GM23338 (cell line): ENCODE measurements around the gene TTLL8. TPM values are rescaled to one million over a fixed set of nuclear protein-coding genes. Genes with fewer than 3 reads are reported as not detected.
A peak's percentile ranks its signal among the peaks of the same experiment; 100 is the strongest.

Experiments used
- ATAC-seq: fragments of 200-7000 bp; cut with Tn5 transposase; 3 replicates; pipeline ENCODE4 v1.9.1; 2020
- DNase-seq: peaks from one replicate; pipeline ENCODE4 v3.0.0-alpha.2; 2015; ENCODE audit warnings: low spot score
- H2AFZ ChIP-seq: fragments of 200-600 bp; sonication (generic); 2 replicates; pipeline ENCODE4 v1.8.0; 2016; ENCODE audit warnings: antibody characterized with exemption, mild to moderate bottlenecking, moderate library complexity
- H3F3A ChIP-seq: fragments of 200-600 bp; sonication (generic); replicated peaks from 2 replicates; pipeline ENCODE4 v1.8.0; 2017; ENCODE audit warnings: antibody characterized with exemption, mixed run types, low read depth
- H3K27ac ChIP-seq: fragments of 200-600 bp; sonication (generic); 2 replicates; pipeline ENCODE4 v1.6.1; 2016; ENCODE audit warnings: low read depth
- H3K27me3 ChIP-seq: fragments of 200-600 bp; sonication (generic); 2 replicates; pipeline ENCODE4 v1.8.0; 2016; ENCODE audit warnings: mild to moderate bottlenecking, mixed run types, moderate library complexity; ENCODE audit not compliant: insufficient read depth
- H3K36me3 ChIP-seq: fragments of 200-600 bp; sonication (generic); 2 replicates; pipeline ENCODE4 v1.8.0; 2016; ENCODE audit warnings: mild to moderate bottlenecking; ENCODE audit not compliant: insufficient read depth
- H3K4me1 ChIP-seq: fragments of 200-600 bp; sonication (generic); 2 replicates; pipeline ENCODE4 v1.8.0; 2016; ENCODE audit warnings: mild to moderate bottlenecking, moderate library complexity; ENCODE audit not compliant: insufficient read depth
- H3K4me2 ChIP-seq: fragments of 200-600 bp; sonication (generic); 2 replicates; pipeline ENCODE4 v1.7.1; 2017; ENCODE audit warnings: mixed run types
- H3K4me3 ChIP-seq: fragments of 200-600 bp; sonication (generic); 2 replicates; pipeline ENCODE4 v1.6.1; 2016; ENCODE audit warnings: mixed run types
- H3K79me2 ChIP-seq: fragments of 200-600 bp; sonication (generic); replicated peaks from 2 replicates; pipeline ENCODE4 v1.8.0; 2017; ENCODE audit warnings: mild to moderate bottlenecking; ENCODE audit not compliant: insufficient read depth
- H3K9me2 ChIP-seq: fragments of 200-600 bp; sonication (generic); 2 replicates; pipeline ENCODE4 v1.8.0; 2017; ENCODE audit not compliant: insufficient read depth
- H4K20me1 ChIP-seq: fragments of 200-600 bp; sonication (generic); replicated peaks from 2 replicates; pipeline ENCODE4 v1.8.0; 2017; ENCODE audit warnings: mild to moderate bottlenecking; ENCODE audit not compliant: insufficient read depth
- H3K27ac Mint-ChIP-seq: 2 replicates; pipeline ENCODE4 v1.8.0; 2020; ENCODE audit warnings: inconsistent platforms, mild to moderate bottlenecking, moderate library complexity, mixed read lengths
- H3K27me3 Mint-ChIP-seq: 3 replicates; pipeline ENCODE4 v1.8.0; 2022; ENCODE audit warnings: low read depth, mild to moderate bottlenecking, moderate library complexity, mixed read lengths, inconsistent platforms; ENCODE audit not compliant: insufficient read depth, poor library complexity
- H3K36me3 Mint-ChIP-seq: 3 replicates; pipeline ENCODE4 v1.8.0; 2021; ENCODE audit warnings: low read depth, mild to moderate bottlenecking, inconsistent platforms, moderate library complexity, mixed read lengths
- H3K4me1 Mint-ChIP-seq: 3 replicates; pipeline ENCODE4 v1.8.0; 2020; ENCODE audit warnings: mild to moderate bottlenecking, inconsistent platforms, mixed read lengths
- H3K4me3 Mint-ChIP-seq: 3 replicates; pipeline ENCODE4 v1.8.0; 2021; ENCODE audit warnings: moderate library complexity, mild to moderate bottlenecking, inconsistent platforms, mixed read lengths
- H3K9me3 Mint-ChIP-seq: 3 replicates; pipeline ENCODE4 v1.8.0; 2020; ENCODE audit warnings: moderate library complexity, mild to moderate bottlenecking, inconsistent platforms, mixed read lengths
- CREB1 ChIP-seq: fragments of 250-450 bp; sonication (Bioruptor Pico); IDR thresholded peaks from 2 replicates; pipeline ENCODE4 v1.5.0; 2020; ENCODE audit warnings: low read depth, mild to moderate bottlenecking, moderate library complexity
- CTCF ChIP-seq, 2 experiments: fragments of 200-600 bp in 1 of 2; sonication (generic) in 1 of 2; conservative IDR thresholded peaks; 2 replicates each; pipeline versions ENCODE4 v1.5.1 to v1.6.1; 2016 to 2017; ENCODE audit warnings: antibody characterized with exemption in 2 of 2, low read depth in 2 of 2, mild to moderate bottlenecking in 2 of 2, moderate library complexity in 1 of 2
- ETS1 ChIP-seq: IDR thresholded peaks from 2 replicates; pipeline ENCODE4 v1.6.1; 2016; ENCODE audit warnings: antibody characterized with exemption
- EZH2 ChIP-seq: fragments of 200-600 bp; sonication (generic); IDR thresholded peaks from one replicate; pipeline ENCODE4 v1.8.0; 2017; ENCODE audit warnings: antibody characterized with exemption, mild to moderate bottlenecking, low read depth; ENCODE audit not compliant: unreplicated experiment
- EZH2phosphoT487 ChIP-seq: fragments of 200-600 bp; sonication (generic); IDR thresholded peaks from one replicate; pipeline ENCODE4 v1.8.1; 2018; ENCODE audit warnings: antibody characterized with exemption; ENCODE audit not compliant: unreplicated experiment
- JUNB ChIP-seq: IDR thresholded peaks from one replicate; pipeline ENCODE4 v1.6.1; 2016; ENCODE audit warnings: antibody characterized with exemption; ENCODE audit not compliant: unreplicated experiment
- NANOG ChIP-seq: IDR thresholded peaks from 2 replicates; pipeline ENCODE4 v1.6.1; 2016; ENCODE audit warnings: antibody characterized with exemption, borderline replicate concordance
- POLR2AphosphoS5 ChIP-seq: IDR thresholded peaks from 2 replicates; pipeline ENCODE4 v1.6.1; 2016; ENCODE audit warnings: antibody characterized with exemption, low read depth
- REST ChIP-seq: IDR thresholded peaks from one replicate; pipeline ENCODE4 v1.6.1; 2018; ENCODE audit warnings: antibody characterized with exemption; ENCODE audit not compliant: unreplicated experiment
- STAT1 ChIP-seq: IDR thresholded peaks from one replicate; pipeline ENCODE4 v1.6.1; 2016; ENCODE audit warnings: antibody characterized with exemption; ENCODE audit not compliant: unreplicated experiment
- ZNF114 ChIP-seq: fragments of 250-450 bp; sonication (Bioruptor Pico); IDR thresholded peaks from 2 replicates; pipeline ENCODE4 v1.5.0; 2020; ENCODE audit warnings: mild to moderate bottlenecking, moderate library complexity
- ZNF331 ChIP-seq: fragments of 250-450 bp; sonication (Bioruptor Pico); IDR thresholded peaks from 2 replicates; pipeline ENCODE4 v1.5.0; 2020; ENCODE audit warnings: low read depth, mild to moderate bottlenecking, moderate library complexity
- ZNF462 ChIP-seq: fragments of 250-450 bp; sonication (Bioruptor Pico); IDR thresholded peaks from 2 replicates; pipeline ENCODE4 v1.5.0; 2020; ENCODE audit warnings: mild to moderate bottlenecking, moderate library complexity
- polyA plus RNA-seq: library from polyadenylated mRNA; unstranded; fragments of >200 nt; fragmentation: Nextera tagmentation; extraction: Ambion mirVana; gene quantifications from 2 replicates; pipeline ENCODE4 v1.2.1, GENCODE V29; 2016
- total RNA-seq: library from RNA; depleted of rRNA; stranded (reverse); fragments of >200 nt; shearing (Covaris generic); gene quantifications from 2 replicates; pipeline ENCODE4 v1.2.3, GENCODE V29; 2014

Gene TTLL8
- total and polyA plus RNA-seq, 2 experiments from 2014 or later, result not detected

GRCh38 chr22:49975543-49976389 is 82.3 kb downstream of the TTLL8 start:
- Mint-ChIP-seq H3K27ac (no peak overlapping the region; the same call in 1 of the 2 replicates), H3K4me3 (no peak overlapping the region), H3K4me1 (peaks cover 5% of the 10 kb centered on the region; the same call in 2 of the 3 replicates), H3K27me3 (peaks cover 7% of the 10 kb centered on the region), H3K36me3 (peaks cover 7% of the 10 kb centered on the region), H3K9me3 (peaks cover 8% of the 10 kb centered on the region)
- Histone ChIP-seq H3K4me1 (no peaks in the 10 kb centered on the region), H3K4me2 (no peak overlapping the region), H3K79me2 (no peaks in the 10 kb centered on the region), H3K27me3 (peaks cover 24% of the 10 kb centered on the region), H4K20me1 (no peaks in the 10 kb centered on the region), H2AFZ (no peak overlapping the region), H3K4me3 (no peak overlapping the region), H3K9me2 (no peaks in the 10 kb centered on the region), H3K27ac (no peak overlapping the region), H3F3A (peaks cover 10% of the 10 kb centered on the region; the same call in 1 of the 2 replicates), H3K36me3 (no peaks in the 10 kb centered on the region)
- DNase-seq (peak; percentile 67), ATAC-seq (peak; percentile 16)
- no peak for TF ChIP-seq JUNB
- no peak for TF ChIP-seq NANOG
- no peak for TF ChIP-seq ZNF331 (CRISPR knock-in tag)
- no peak for TF ChIP-seq EZH2phosphoT487
- TF ChIP-seq ETS1, result no peak
- no peak for TF ChIP-seq CTCF (conservative IDR thresholded peaks at IDR 0.05; ENCODE audit: low read depth in 2 of 2)
- no peak for TF ChIP-seq STAT1
- no peak for TF ChIP-seq CREB1 (CRISPR knock-in tag)
- TF ChIP-seq REST, result no peak
- no peak for TF ChIP-seq EZH2
- no peak for TF ChIP-seq ZNF462
- TF ChIP-seq ZNF114 (CRISPR knock-in tag), result no peak
- TF ChIP-seq POLR2AphosphoS5, result no peak
